Measurements from ENCODE around the gene ATP9A. TPM values are rescaled to one million over a fixed set of nuclear protein-coding genes. Genes with fewer than 3 reads are reported as not detected.

The ATP9A gene
- polyA plus RNA-seq, 1 experiment: 35.3 TPM

DNA sequence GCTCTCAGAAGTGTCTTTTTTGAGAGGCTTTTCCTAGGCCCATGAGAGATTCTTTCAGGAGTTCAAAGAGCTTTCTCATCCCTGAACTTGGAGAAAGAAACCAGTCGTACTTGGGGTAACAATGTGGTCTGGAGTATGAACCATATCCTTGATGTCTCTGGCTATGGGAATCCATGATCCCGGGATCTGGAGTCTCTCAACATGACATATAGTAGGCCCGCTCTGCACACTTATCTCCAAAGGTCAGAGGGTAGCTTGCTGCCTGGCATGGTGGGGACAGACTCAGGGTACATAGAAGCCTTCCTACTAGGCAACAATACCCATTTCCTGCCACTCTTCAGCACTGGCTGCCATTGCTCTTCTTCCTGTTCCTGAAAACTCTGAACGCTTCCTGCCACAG lies 183.5 kb downstream of the ATP9A start:
- Histone ChIP-seq H3K9me3 (ENCODE audit: control insufficient read depth, insufficient read depth, low read length) (no peaks in the 10 kb centered on the region), H3K4me3 (ENCODE audit: low read depth, low read length) (no peak overlapping the region), H3K27me3 (ENCODE audit: control insufficient read depth, insufficient read depth, low read length) (no peaks in the 10 kb centered on the region), H3K27ac (ENCODE audit: low read depth, low read length) (no peak overlapping the region)
- TF ChIP-seq, protein P1, sequence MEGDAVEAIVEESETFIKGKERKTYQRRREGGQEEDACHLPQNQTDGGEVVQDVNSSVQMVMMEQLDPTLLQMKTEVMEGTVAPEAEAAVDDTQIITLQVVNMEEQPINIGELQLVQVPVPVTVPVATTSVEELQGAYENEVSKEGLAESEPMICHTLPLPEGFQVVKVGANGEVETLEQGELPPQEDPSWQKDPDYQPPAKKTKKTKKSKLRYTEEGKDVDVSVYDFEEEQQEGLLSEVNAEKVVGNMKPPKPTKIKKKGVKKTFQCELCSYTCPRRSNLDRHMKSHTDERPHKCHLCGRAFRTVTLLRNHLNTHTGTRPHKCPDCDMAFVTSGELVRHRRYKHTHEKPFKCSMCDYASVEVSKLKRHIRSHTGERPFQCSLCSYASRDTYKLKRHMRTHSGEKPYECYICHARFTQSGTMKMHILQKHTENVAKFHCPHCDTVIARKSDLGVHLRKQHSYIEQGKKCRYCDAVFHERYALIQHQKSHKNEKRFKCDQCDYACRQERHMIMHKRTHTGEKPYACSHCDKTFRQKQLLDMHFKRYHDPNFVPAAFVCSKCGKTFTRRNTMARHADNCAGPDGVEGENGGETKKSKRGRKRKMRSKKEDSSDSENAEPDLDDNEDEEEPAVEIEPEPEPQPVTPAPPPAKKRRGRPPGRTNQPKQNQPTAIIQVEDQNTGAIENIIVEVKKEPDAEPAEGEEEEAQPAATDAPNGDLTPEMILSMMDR (IDR thresholded peaks at IDR 0.05; ENCODE audit: low read depth, low read length): no peak
- DNase-seq (ENCODE audit: low read depth, low spot score): no peak
- CTCF ChIA-PET: no interaction called here
- POLR2A ChIA-PET: no interaction called here

DNA sequence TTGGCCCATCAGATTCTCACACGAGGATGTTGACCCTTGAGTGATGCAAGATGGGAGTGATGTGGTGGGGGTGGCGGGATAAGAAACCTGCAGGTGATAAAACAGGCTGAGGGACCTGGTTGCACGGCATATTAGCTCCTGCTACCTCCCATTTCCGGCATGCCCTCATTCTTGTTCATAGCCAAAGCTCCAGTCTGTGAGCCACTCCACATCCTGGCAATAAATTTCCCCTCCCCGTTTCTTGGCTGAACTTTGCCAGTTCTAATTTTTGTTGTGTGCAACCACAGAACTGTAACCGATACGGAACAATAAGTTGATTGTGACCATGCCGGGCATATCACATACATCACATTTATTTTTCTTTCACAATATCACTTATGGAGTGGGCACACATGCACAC lies 184.1 kb downstream of the ATP9A start:
- Histone ChIP-seq H3K27me3 (ENCODE audit: control insufficient read depth, insufficient read depth, low read length) (no peaks in the 10 kb centered on the region), H3K27ac (ENCODE audit: low read depth, low read length) (no peak overlapping the region), H3K9me3 (ENCODE audit: control insufficient read depth, insufficient read depth, low read length) (no peaks in the 10 kb centered on the region), H3K4me3 (ENCODE audit: low read depth, low read length) (no peak overlapping the region)
- DNase-seq (ENCODE audit: low read depth, low spot score): no peak
- TF ChIP-seq, protein P1 (IDR thresholded peaks at IDR 0.05; ENCODE audit: low read depth, low read length): no peak
- CTCF ChIA-PET: no interaction called here
- POLR2A ChIA-PET: no interaction called here

DNA sequence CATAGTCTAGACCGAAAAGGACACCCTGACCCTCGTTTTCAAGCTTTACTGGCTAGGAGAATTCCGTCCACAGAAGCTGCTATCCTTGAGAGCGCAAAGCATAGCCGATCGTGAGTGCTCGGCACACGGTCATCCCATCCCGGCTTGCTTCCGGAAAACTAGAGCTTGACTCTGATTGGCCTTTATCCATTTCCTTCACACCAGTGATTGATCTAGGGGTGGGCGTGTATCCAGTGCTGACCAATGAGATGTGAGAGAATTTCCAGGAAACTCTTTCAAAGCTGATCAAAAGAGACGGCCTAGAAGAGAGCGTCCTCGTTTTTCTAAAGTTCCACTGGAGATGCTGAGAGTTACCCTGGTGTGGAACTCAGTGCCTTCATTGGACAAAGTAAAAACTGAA lies 184.7 kb downstream of the ATP9A start:
- TF ChIP-seq, protein P1 (IDR thresholded peaks at IDR 0.05; ENCODE audit: low read depth, low read length): no peak
- DNase-seq (ENCODE audit: low read depth, low spot score): no peak
- ChIA-PET CTCF (no interaction called here), POLR2A (no interaction called here)
- Histone ChIP-seq H3K27ac (ENCODE audit: low read depth, low read length) (no peak overlapping the region), H3K9me3 (ENCODE audit: control insufficient read depth, insufficient read depth, low read length) (no peaks in the 10 kb centered on the region), H3K4me3 (ENCODE audit: low read depth, low read length) (no peak overlapping the region), H3K27me3 (ENCODE audit: control insufficient read depth, insufficient read depth, low read length) (no peaks in the 10 kb centered on the region)

DNA sequence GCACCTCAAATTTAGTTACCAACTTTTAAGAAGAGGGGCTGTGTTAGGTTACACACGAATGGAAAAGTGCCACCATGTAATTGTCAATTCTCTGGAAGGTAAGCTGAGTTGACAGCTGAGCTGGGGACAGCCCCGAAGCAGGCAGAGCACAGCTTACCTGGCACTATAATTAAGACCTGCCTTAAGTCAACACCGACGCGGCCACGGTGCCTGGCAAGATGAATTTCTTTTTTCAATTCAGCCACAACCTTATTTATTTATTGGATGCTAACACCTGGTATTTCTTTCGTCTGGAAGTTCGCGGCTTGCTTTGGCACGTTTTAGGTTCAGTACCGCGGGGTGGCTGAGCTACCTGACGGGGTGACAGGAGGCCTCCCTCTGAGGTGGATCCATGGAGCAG lies 185.1 kb downstream of the ATP9A start:
- Histone ChIP-seq H3K27me3 (ENCODE audit: control insufficient read depth, insufficient read depth, low read length) (peaks cover under 1% of the 10 kb centered on the region), H3K4me3 (ENCODE audit: low read depth, low read length) (no peak overlapping the region), H3K27ac (ENCODE audit: low read depth, low read length) (no peak overlapping the region), H3K9me3 (ENCODE audit: control insufficient read depth, insufficient read depth, low read length) (no peaks in the 10 kb centered on the region)
- POLR2A ChIA-PET: no interaction called here
- CTCF ChIA-PET: no interaction called here
- DNase-seq (ENCODE audit: low read depth, low spot score): no peak
- TF ChIP-seq, protein P1 (IDR thresholded peaks at IDR 0.05; ENCODE audit: low read depth, low read length): no peak

DNA sequence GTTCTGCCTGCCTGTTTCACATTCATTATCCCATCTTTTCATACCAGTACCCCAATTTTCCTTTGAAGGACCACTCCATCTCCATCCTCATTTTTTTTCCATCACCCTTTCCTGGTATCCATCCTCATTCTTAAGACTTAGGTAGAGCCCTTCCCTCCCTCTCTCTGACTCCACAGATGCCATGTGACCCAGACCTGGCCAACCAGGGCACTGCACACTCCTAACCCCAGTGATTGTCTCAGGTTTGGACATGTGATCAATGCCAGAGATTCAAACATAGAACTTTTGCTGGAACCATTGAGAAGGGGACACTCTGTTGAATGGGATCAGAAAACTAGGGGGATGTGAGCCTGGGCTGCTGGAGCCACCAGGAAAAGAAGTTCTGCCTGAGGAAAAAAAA lies 186.6 kb downstream of the ATP9A start:
- Histone ChIP-seq H3K27me3 (ENCODE audit: control insufficient read depth, insufficient read depth, low read length) (peaks cover 5% of the 10 kb centered on the region), H3K4me3 (ENCODE audit: low read depth, low read length) (no peak overlapping the region), H3K27ac (ENCODE audit: low read depth, low read length) (no peak overlapping the region), H3K9me3 (ENCODE audit: control insufficient read depth, insufficient read depth, low read length) (no peaks in the 10 kb centered on the region)
- ChIA-PET CTCF (no interaction called here), POLR2A (no interaction called here)
- no peak for DNase-seq (ENCODE audit: low read depth, low spot score)
- TF ChIP-seq, protein P1 (IDR thresholded peaks at IDR 0.05; ENCODE audit: low read depth, low read length): no peak

All from AG04450 (cell line).